Stomach (tissue), 4 donors: ENCODE data around the gene SH3TC1.

Experiments used
- CTCF ChIP-seq, 7 experiments: fragments of 450-650 bp in 4 of 7; fragments of 200-600 bp in 3 of 7; sonication (generic) in 3 of 7; IDR thresholded peaks; one replicate each; pipeline ENCODE4 v1.5.1; 2016 to 2019; ENCODE audit warnings: antibody characterized with exemption in 7 of 7, control low read depth in 2 of 7, mild to moderate bottlenecking in 1 of 7
- EP300 ChIP-seq: sonication (generic); formaldehyde crosslinking; IDR thresholded peaks from one replicate; pipeline ENCODE4 v1.6.1; 2017; ENCODE audit warnings: antibody characterized with exemption
- POLR2A ChIP-seq, 4 donors: fragments of 450-650 bp; IDR thresholded peaks; one replicate each; pipeline ENCODE4 v1.6.1; 2016; ENCODE audit warnings: antibody characterized with exemption in 4 of 4, control low read depth in 2 of 4, mild to moderate bottlenecking in 1 of 4, moderate library complexity in 1 of 4
- POLR2AphosphoS5 ChIP-seq, 3 donors: sonication (generic); formaldehyde crosslinking; IDR thresholded peaks; one replicate each; pipeline ENCODE4 v1.6.1; 2016; ENCODE audit warnings: antibody characterized with exemption in 3 of 3

- TF ChIP-seq EP300 (no peak), CTCF (IDR thresholded peaks at IDR 0.05) (peak in 1 of 7 experiments; percentile 9), POLR2AphosphoS5 (IDR thresholded peaks at IDR 0.05) (no peak), POLR2A (IDR thresholded peaks at IDR 0.05) (no peak)
These were observed 30.9 kb upstream of the SH3TC1 start for GRCh38 chr4:8168232-8168631.
